K562 (cell line): ENCODE measurements around the gene KDM2B. TPM values are rescaled to one million over a fixed set of nuclear protein-coding genes. Genes with fewer than 3 reads are reported as not detected.

Source experiments
- CXXC5 ChIP-seq: fragments of 250-450 bp; sonication (Bioruptor Pico); IDR thresholded peaks from 2 replicates; pipeline ENCODE4 v1.8.0; 2022; ENCODE audit warnings: inconsistent platforms, mild to moderate bottlenecking, moderate library complexity
- ELF2 ChIP-seq: fragments of 250-450 bp; sonication (Bioruptor Pico); IDR thresholded peaks from 2 replicates; pipeline ENCODE4 v1.5.0; 2021; ENCODE audit warnings: mild to moderate bottlenecking
- MTA3 ChIP-seq: fragments of 450-650 bp; formaldehyde crosslinking; IDR thresholded peaks from 2 replicates; pipeline ENCODE4 v1.6.1; 2017; ENCODE audit warnings: mild to moderate bottlenecking, borderline replicate concordance
- PHF8 ChIP-seq: fragments of 200-600 bp; sonication (generic); IDR thresholded peaks from 2 replicates; pipeline ENCODE4 v1.6.1; 2012; ENCODE audit warnings: mixed run types, mild to moderate bottlenecking, inconsistent platforms, low read length, moderate library complexity, borderline replicate concordance
- PTBP1 ChIP-seq: fragments of 200-400 bp; formaldehyde crosslinking; IDR thresholded peaks from 2 replicates; pipeline ENCODE4 v1.6.1; 2017; ENCODE audit warnings: low read depth, low read length
- TOE1 ChIP-seq, 2 experiments: fragments of 450-650 bp in 1 of 2; sonication (generic) in 1 of 2; formaldehyde crosslinking in 1 of 2; IDR thresholded peaks; 2 replicates each; pipeline versions ENCODE4 v1.7.1 to v1.8.0; 2016 to 2022; ENCODE audit warnings: borderline replicate concordance in 2 of 2, mild to moderate bottlenecking in 2 of 2, antibody characterized with exemption in 1 of 2, inconsistent platforms in 1 of 2, low read depth in 1 of 2, missing genetic modification reagents in 1 of 2, moderate library complexity in 1 of 2
- XRCC3 ChIP-seq: fragments of 450-650 bp; IDR thresholded peaks from 2 replicates; pipeline ENCODE4 v1.6.1; 2017; ENCODE audit warnings: mild to moderate bottlenecking, moderate library complexity
- ZNF124 ChIP-seq: sonication (generic); formaldehyde crosslinking; IDR thresholded peaks from 2 replicates; pipeline ENCODE4 v1.8.1; 2022; ENCODE audit warnings: missing genetic modification reagents
- ZNF263 ChIP-seq: sonication (generic); formaldehyde crosslinking; IDR thresholded peaks from 2 replicates; pipeline ENCODE4 v1.8.0; 2022; ENCODE audit warnings: mild to moderate bottlenecking, missing genetic modification reagents, borderline replicate concordance
- ZNF408 ChIP-seq: fragments of 250-450 bp; sonication (Bioruptor Pico); IDR thresholded peaks from 2 replicates; pipeline ENCODE4 v1.4.0; 2020; ENCODE audit warnings: low read depth, mild to moderate bottlenecking, moderate library complexity
- ZNF583 ChIP-seq: fragments of 250-450 bp; sonication (Bioruptor Pico); IDR thresholded peaks from 2 replicates; pipeline ENCODE4 v1.4.0; 2020
- ZNF586 ChIP-seq: fragments of 450-650 bp; formaldehyde crosslinking; conservative IDR thresholded peaks from 2 replicates; pipeline ENCODE4 v1.4.0; 2020; ENCODE audit warnings: mild to moderate bottlenecking, moderate library complexity
- ZNF780A ChIP-seq: fragments of 250-450 bp; sonication (Bioruptor Pico); IDR thresholded peaks from 2 replicates; pipeline ENCODE4 v1.5.0; 2021; ENCODE audit warnings: mild to moderate bottlenecking
- ZNF79 ChIP-seq: fragments of 250-450 bp; sonication (Bioruptor Pico); IDR thresholded peaks from 2 replicates; pipeline ENCODE4 v1.4.0; 2020; ENCODE audit warnings: low read depth, mild to moderate bottlenecking, moderate library complexity
- polyA plus RNA-seq, 8 experiments: library from polyadenylated mRNA; depleted of rRNA in 4 of 8; stranded (reverse) in 5 of 8; unstranded in 3 of 8; fragments of >200 nt; fragmentation: Nextera tagmentation in 2 of 8; fragmentation: Illumina TruSeq in 1 of 8; extraction: Ambion mirVana in 2 of 8; extraction: Trizol in 1 of 8; gene quantifications; 2 replicates each; pipeline versions ENCODE4 v1.2.1 to v1.2.3, GENCODE V29; 2011 to 2014; ENCODE audit warnings: inconsistent platforms in 1 of 8, missing spikeins in 1 of 8
- total RNA-seq, 7 experiments: library from RNA; depleted of rRNA in 6 of 7; stranded (reverse); fragments of >200 nt in 6 of 7; fragmentation: Illumina TruSeq in 2 of 7; extraction: Trizol in 2 of 7; gene quantifications; 2 replicates each; pipeline versions ENCODE4 v1.2.1 to v1.2.3, GENCODE V29; 2011 to 2021; ENCODE audit warnings: low replicate concordance in 1 of 7
- TF ChIP-seq, protein P1 (sequence below): fragments of 250-450 bp; sonication (Bioruptor Pico); IDR thresholded peaks from 2 replicates; pipeline ENCODE4 v1.8.0; 2021; ENCODE audit warnings: mild to moderate bottlenecking, moderate library complexity
- TF ChIP-seq, protein P2 (sequence below): sonication (generic); formaldehyde crosslinking; IDR thresholded peaks from 2 replicates; pipeline ENCODE4 v1.8.1; 2023; ENCODE audit warnings: mild to moderate bottlenecking, missing genetic modification reagents
- TF ChIP-seq, protein P3 (sequence below), 2 experiments: fragments of 450-650 bp; formaldehyde crosslinking in 1 of 2; IDR thresholded peaks; 2 replicates each; pipeline versions ENCODE4 v1.4.0 to v1.6.1; 2014 to 2020; ENCODE audit warnings: mild to moderate bottlenecking in 2 of 2, borderline replicate concordance in 1 of 2, low read depth in 1 of 2

Gene KDM2B
- total and polyA plus RNA-seq, 9 of the 15 experiments (the other 6 are each of a cell fraction or from before 2014, with no cell fraction given) = 7.4 to 50.5 (median 22.5) TPM

DNA sequence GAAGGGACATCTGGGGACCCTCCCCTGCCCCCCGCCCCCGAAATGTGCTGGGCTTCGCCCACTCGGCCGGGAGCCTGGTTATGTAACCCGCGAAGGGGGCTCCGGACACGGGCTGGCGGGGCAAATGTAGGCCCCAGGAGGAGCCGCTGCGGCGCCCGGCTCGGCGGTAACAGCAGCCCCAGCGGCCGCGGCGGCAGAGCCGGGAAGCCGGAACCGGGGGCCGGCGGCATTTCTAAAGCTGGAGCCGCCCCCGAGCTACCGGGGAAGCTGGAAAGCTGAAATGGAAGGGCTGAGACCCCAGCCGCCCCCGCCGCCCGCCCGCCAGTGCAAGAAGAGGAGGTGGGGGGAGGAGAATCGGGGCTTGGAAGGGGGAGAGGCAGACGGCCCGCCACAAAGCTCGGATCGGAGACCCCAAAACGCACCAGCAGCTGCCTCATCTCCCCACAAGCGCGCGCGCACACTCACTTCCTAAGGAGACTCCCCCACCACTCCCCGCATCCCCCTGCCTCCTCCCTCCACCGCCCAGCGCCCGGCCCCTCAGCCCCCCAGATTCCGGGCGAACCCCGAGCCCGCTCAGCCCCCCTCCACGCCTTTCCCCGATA, 1.5 kb downstream of the KDM2B start (continued):
- TF ChIP-seq ZNF583 (CRISPR knock-in tag) = no peak
- peak; percentile 14; the same call in 1 of the 2 replicates for TF ChIP-seq ZNF263 (CRISPR knock-in tag)
- no peak; the same call in 1 of the 2 replicates for TF ChIP-seq CXXC5 (CRISPR knock-in tag)
- TF ChIP-seq TOE1 (IDR thresholded peaks at IDR 0.05; ENCODE audit: borderline replicate concordance) = no peak
- TF ChIP-seq TOE1 (CRISPR knock-in tag; IDR thresholded peaks at IDR 0.05; ENCODE audit: borderline replicate concordance, low read depth) = no peak
- no peak for TF ChIP-seq ZNF586 (CRISPR knock-in tag)
- TF ChIP-seq, protein P1, sequence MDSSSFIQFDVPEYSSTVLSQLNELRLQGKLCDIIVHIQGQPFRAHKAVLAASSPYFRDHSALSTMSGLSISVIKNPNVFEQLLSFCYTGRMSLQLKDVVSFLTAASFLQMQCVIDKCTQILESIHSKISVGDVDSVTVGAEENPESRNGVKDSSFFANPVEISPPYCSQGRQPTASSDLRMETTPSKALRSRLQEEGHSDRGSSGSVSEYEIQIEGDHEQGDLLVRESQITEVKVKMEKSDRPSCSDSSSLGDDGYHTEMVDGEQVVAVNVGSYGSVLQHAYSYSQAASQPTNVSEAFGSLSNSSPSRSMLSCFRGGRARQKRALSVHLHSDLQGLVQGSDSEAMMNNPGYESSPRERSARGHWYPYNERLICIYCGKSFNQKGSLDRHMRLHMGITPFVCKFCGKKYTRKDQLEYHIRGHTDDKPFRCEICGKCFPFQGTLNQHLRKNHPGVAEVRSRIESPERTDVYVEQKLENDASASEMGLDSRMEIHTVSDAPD (CRISPR knock-in tag) = no peak
- TF ChIP-seq, protein P2, sequence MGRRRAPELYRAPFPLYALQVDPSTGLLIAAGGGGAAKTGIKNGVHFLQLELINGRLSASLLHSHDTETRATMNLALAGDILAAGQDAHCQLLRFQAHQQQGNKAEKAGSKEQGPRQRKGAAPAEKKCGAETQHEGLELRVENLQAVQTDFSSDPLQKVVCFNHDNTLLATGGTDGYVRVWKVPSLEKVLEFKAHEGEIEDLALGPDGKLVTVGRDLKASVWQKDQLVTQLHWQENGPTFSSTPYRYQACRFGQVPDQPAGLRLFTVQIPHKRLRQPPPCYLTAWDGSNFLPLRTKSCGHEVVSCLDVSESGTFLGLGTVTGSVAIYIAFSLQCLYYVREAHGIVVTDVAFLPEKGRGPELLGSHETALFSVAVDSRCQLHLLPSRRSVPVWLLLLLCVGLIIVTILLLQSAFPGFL (CRISPR knock-in tag) = no peak
- TF ChIP-seq MTA3 = no peak
- no peak for TF ChIP-seq ZNF124 (CRISPR knock-in tag)
- TF ChIP-seq PTBP1 = no peak
- no peak for TF ChIP-seq ZNF780A (CRISPR knock-in tag)
- no peak for TF ChIP-seq ZNF408 (CRISPR knock-in tag)
- TF ChIP-seq, protein P3, sequence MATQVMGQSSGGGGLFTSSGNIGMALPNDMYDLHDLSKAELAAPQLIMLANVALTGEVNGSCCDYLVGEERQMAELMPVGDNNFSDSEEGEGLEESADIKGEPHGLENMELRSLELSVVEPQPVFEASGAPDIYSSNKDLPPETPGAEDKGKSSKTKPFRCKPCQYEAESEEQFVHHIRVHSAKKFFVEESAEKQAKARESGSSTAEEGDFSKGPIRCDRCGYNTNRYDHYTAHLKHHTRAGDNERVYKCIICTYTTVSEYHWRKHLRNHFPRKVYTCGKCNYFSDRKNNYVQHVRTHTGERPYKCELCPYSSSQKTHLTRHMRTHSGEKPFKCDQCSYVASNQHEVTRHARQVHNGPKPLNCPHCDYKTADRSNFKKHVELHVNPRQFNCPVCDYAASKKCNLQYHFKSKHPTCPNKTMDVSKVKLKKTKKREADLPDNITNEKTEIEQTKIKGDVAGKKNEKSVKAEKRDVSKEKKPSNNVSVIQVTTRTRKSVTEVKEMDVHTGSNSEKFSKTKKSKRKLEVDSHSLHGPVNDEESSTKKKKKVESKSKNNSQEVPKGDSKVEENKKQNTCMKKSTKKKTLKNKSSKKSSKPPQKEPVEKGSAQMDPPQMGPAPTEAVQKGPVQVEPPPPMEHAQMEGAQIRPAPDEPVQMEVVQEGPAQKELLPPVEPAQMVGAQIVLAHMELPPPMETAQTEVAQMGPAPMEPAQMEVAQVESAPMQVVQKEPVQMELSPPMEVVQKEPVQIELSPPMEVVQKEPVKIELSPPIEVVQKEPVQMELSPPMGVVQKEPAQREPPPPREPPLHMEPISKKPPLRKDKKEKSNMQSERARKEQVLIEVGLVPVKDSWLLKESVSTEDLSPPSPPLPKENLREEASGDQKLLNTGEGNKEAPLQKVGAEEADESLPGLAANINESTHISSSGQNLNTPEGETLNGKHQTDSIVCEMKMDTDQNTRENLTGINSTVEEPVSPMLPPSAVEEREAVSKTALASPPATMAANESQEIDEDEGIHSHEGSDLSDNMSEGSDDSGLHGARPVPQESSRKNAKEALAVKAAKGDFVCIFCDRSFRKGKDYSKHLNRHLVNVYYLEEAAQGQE (IDR thresholded peaks at IDR 0.05; ENCODE audit: borderline replicate concordance) = no peak
- TF ChIP-seq, protein P3 (CRISPR knock-in tag; IDR thresholded peaks at IDR 0.05; ENCODE audit: low read depth) = no peak
- TF ChIP-seq XRCC3 = no peak
- TF ChIP-seq PHF8 = peak; percentile 28; the same call in 1 of the 2 replicates
- no peak for TF ChIP-seq ZNF79 (CRISPR knock-in tag)
- no peak for TF ChIP-seq ELF2 (CRISPR knock-in tag)
